K562 (cell line): ENCODE data around the gene HAP1. TPM values are rescaled to one million over a fixed set of nuclear protein-coding genes. Genes with fewer than 3 reads are reported as not detected.
A peak's percentile ranks its signal among the peaks of the same experiment; 100 is the strongest.

Source experiments
- BCL6 ChIP-seq: fragments of 250-450 bp; sonication (Bioruptor Pico); IDR thresholded peaks from 2 replicates; pipeline ENCODE4 v1.4.0; 2020
- BHLHE40 ChIP-seq: IDR thresholded peaks from 2 replicates; pipeline ENCODE4 v1.6.1; 2011; ENCODE audit warnings: low read length, improper control_type of control experiment
- DPF2 ChIP-seq: fragments of 450-650 bp; IDR thresholded peaks from 2 replicates; pipeline ENCODE4 v1.6.1; 2016
- E2F8 ChIP-seq: fragments of 450-650 bp; IDR thresholded peaks from 2 replicates; pipeline ENCODE4 v1.7.1; 2018; ENCODE audit warnings: mild to moderate bottlenecking, low read depth; ENCODE audit not compliant: partially characterized antibody
- HES1 ChIP-seq: fragments of 450-650 bp; IDR thresholded peaks from 2 replicates; pipeline ENCODE4 v1.6.1; 2016; ENCODE audit warnings: low read depth, mild to moderate bottlenecking, moderate library complexity
- HMG20A ChIP-seq: fragments of 450-650 bp; formaldehyde crosslinking; conservative IDR thresholded peaks from 2 replicates; pipeline ENCODE4 v1.4.0; 2020; ENCODE audit warnings: mild to moderate bottlenecking, mixed read lengths
- KLF10 ChIP-seq: fragments of 250-450 bp; sonication (Bioruptor Pico); IDR thresholded peaks from 2 replicates; pipeline ENCODE4 v1.6.1; 2021; ENCODE audit warnings: matching md5 sums
- MIER1 ChIP-seq: fragments of 450-650 bp; IDR thresholded peaks from 2 replicates; pipeline ENCODE4 v1.6.1; 2016; ENCODE audit warnings: antibody characterized with exemption, mild to moderate bottlenecking, low read depth
- MLX ChIP-seq, 2 experiments: fragments of 450-650 bp in 1 of 2; sonication (generic) in 1 of 2; formaldehyde crosslinking; conservative IDR thresholded peaks; 2 replicates each; pipeline versions ENCODE4 v1.4.0 to v1.8.1; 2020 to 2022; ENCODE audit warnings: mild to moderate bottlenecking in 1 of 2, missing genetic modification reagents in 1 of 2
- PHF21A ChIP-seq: fragments of 450-650 bp; IDR thresholded peaks from 2 replicates; pipeline ENCODE4 v1.6.1; 2017; ENCODE audit warnings: low read depth, borderline replicate concordance
- PHF8 ChIP-seq: fragments of 200-600 bp; sonication (generic); IDR thresholded peaks from 2 replicates; pipeline ENCODE4 v1.6.1; 2012; ENCODE audit warnings: mixed run types, mild to moderate bottlenecking, inconsistent platforms, low read length, moderate library complexity, borderline replicate concordance
- POLR2G ChIP-seq: fragments of 200-400 bp; formaldehyde crosslinking; IDR thresholded peaks from 2 replicates; pipeline ENCODE4 v1.6.1; 2017; ENCODE audit warnings: low read depth, mild to moderate bottlenecking, antibody characterized with exemption, low read length, moderate library complexity
- POLR3A ChIP-seq: IDR thresholded peaks from 2 replicates; pipeline ENCODE4 v1.6.1; 2011; ENCODE audit warnings: borderline replicate concordance, mild to moderate bottlenecking, moderate library complexity; ENCODE audit not compliant: insufficient read length, insufficient read depth; ENCODE audit errors: extremely low read depth
- PTRF ChIP-seq: fragments of 450-650 bp; IDR thresholded peaks from 2 replicates; pipeline ENCODE4 v1.6.1; 2016; ENCODE audit warnings: mild to moderate bottlenecking, missing genetic modification characterization, missing compliant biosample characterization
- YY1 ChIP-seq, 3 experiments: IDR thresholded peaks; 2 replicates each; pipeline ENCODE4 v1.6.1; 2011; ENCODE audit warnings: low read length in 2 of 3, mild to moderate bottlenecking in 2 of 3, moderate library complexity in 2 of 3, borderline replicate concordance in 1 of 3, control low read depth in 1 of 3, low read depth in 1 of 3; ENCODE audit not compliant: insufficient read depth in 3 of 3, insufficient replicate concordance in 2 of 3, control insufficient read depth in 1 of 3, insufficient read length in 1 of 3; ENCODE audit errors: extremely low read depth in 1 of 3
- ZC3H11A ChIP-seq: IDR thresholded peaks from 2 replicates; pipeline ENCODE4 v1.6.1; 2012; ENCODE audit warnings: low read depth, low read length, improper control_type of control experiment
- ZNF592 ChIP-seq: fragments of 450-650 bp; IDR thresholded peaks from 2 replicates; pipeline ENCODE4 v1.6.1; 2017; ENCODE audit warnings: antibody characterized with exemption, mild to moderate bottlenecking
- polyA plus RNA-seq, 8 experiments: library from polyadenylated mRNA; depleted of rRNA in 4 of 8; stranded (reverse) in 5 of 8; unstranded in 3 of 8; fragments of >200 nt; fragmentation: Nextera tagmentation in 2 of 8; fragmentation: Illumina TruSeq in 1 of 8; extraction: Ambion mirVana in 2 of 8; extraction: Trizol in 1 of 8; gene quantifications; 2 replicates each; pipeline versions ENCODE4 v1.2.1 to v1.2.3, GENCODE V29; 2011 to 2014; ENCODE audit warnings: inconsistent platforms in 1 of 8, missing spikeins in 1 of 8
- total RNA-seq, 7 experiments: library from RNA; depleted of rRNA in 6 of 7; stranded (reverse); fragments of >200 nt in 6 of 7; fragmentation: Illumina TruSeq in 2 of 7; extraction: Trizol in 2 of 7; gene quantifications; 2 replicates each; pipeline versions ENCODE4 v1.2.1 to v1.2.3, GENCODE V29; 2011 to 2021; ENCODE audit warnings: low replicate concordance in 1 of 7

Gene HAP1
- total and polyA plus RNA-seq, 9 of the 15 experiments (the other 6 are each of a cell fraction or from before 2014, with no cell fraction given), result under 0.01 to 0.09 (median 0.04) TPM; not detected in 6

- TF ChIP-seq YY1 (IDR thresholded peaks at IDR 0.05; ENCODE audit: borderline replicate concordance in 1 of 3, control insufficient read depth in 1 of 3, extremely low read depth in 1 of 3, insufficient read depth in 3 of 3, insufficient read length in 1 of 3, insufficient replicate concordance in 2 of 3, low read depth in 1 of 3, low read length in 2 of 3) (peak in 1 of 3 experiments; percentile 45), ZNF592 (peak; percentile 64), E2F8 (peak; percentile 45), ZC3H11A (no peak), BHLHE40 (no peak; the same call in 1 of the 2 replicates), PTRF (tag) (no peak), BCL6 (CRISPR knock-in tag) (no peak), MIER1 (no peak), PHF21A (0 out of 2 replicates have a peak, but pooled peaks have one; percentile 9), POLR2G (peak; percentile 83), PHF8 (peak; percentile 5; the same call in 1 of the 2 replicates), POLR3A (no peak), KLF10 (peak; percentile 99), HES1 (no peak), HMG20A (CRISPR knock-in tag) (no peak), MLX (CRISPR knock-in tag; conservative IDR thresholded peaks at IDR 0.05) (peak in 1 of 2 experiments; percentile 99; a peak in 2 of 4 replicates), DPF2 (no peak)
Measured at GRCh38 chr17:41678411-41678906, 56.0 kb downstream of the HAP1 start (continued).
